ENCODE measurements around the gene FUT4. TPM values are rescaled to one million over a fixed set of nuclear protein-coding genes. Genes with fewer than 3 reads are reported as not detected.
"Not testable (repeated sequence)": the region's sequence is repeated elsewhere in the genome, so short reads cannot be mapped to it uniquely, and the experiment has no call there.

The FUT4 gene
- total RNA-seq, 1 donor from 2014 or later, result 6.7 TPM

DNA sequence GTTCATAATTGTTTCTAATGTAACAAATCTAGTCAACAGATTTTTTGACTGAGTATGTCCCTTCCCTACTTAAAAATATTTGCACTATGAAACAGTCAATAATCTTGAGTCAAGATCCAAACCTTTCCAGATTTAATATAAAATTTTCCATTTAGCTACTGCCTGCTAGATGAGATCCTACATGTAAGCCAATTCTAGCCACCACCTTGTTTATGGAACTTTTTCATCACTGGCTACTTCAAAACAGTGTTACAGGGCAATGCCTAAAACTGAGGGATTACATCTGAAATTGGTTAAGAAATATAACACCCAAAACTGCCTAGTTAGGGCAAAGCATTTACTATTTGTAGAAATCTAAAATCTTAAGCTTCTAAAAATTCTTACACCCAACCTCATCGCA is 10.5 kb upstream of the FUT4 start:
- DNase-seq (ENCODE audit: extremely low read depth, low read depth, low spot score), result no peak

DNA sequence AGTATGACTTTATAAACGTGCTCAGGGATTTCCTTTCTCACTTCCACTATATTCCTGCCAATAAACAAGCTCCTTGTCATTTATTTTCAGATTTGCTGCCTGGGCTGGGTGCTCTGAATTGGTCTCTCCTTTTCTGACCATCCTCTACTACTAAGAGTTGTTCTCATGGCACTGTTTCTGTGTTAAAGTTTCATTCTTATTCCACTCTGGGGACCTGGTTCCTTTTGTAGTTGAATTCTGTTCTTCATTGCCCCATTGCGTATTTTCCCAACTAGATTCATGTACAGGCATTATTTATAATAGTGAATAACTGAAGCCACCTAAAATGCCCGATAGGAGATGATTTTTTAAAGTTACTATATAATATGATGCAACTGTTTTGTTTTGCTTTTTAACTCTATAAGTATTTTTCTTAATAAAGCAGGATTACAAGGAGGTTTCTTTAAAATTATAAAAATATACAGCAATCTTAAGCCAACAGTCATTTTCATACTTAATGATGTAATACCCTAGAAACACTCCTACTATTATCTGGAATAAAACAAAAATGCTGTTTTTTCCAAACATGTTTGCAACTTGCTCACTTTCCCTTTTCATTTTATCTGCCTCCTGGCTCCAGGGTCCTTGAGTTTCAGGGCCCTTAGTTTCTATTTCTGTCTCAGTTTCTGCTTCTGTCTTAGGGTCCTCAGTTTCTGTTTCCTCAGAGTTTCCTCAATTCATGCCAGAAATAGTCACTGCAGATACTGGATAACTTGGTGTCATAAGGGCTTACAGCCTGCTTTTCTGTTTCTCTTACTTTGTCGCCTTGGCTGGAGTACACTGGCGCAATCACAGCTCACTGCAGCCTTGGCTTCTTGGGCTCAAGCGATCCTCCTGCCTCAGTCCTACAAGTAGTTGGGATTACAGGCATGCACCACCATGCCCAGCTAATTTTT is 9.8 kb upstream of the FUT4 start:
- no peak for DNase-seq (ENCODE audit: extremely low read depth, low read depth, low spot score)

DNA sequence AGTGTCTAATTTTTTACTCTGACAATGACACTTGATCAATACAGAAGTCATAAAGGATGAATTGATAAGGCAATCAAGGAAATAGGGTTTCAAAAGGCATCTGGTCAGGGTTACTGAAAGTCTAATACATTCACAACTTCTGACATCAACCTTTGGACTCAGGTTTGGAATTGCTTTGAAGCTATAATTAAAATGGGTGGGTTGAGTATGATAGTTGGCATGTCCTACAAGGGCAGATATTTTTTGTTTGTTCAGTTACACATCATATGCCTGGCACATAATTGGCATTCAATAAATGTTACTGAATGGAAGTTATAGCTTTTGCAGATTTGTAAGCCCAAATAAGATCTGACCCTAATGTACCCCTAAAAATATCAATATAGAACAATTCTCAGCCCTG is 7.3 kb upstream of the FUT4 start:
- DNase-seq (ENCODE audit: extremely low read depth, low read depth, low spot score), result no peak

DNA sequence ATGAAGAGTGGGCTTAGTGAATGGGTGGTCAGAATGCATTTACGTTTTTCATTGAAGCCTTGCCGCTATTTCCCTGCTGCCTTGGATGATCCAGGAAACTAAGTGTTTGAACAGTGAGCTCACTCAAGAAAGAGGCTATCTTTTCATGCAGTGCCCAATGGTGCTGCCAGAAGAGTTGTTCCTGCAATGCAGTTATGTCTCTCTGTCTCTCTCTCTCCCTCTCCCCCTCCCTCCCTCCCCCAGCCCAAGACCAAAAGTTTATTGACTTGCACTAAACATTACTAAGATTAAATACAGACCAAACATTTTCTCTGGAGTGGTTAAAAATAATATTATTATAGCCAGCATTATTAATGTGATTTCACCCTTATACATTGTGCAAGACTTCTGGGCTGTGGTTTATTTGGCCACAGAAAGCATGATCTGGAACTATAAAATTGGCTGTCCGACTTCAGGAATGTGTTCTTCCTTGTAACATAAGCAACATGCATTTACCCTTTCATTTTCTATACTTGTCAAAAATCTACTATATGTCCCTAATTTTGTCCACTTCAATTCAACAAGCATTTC is 6.6 kb upstream of the FUT4 start:
- DNase-seq (ENCODE audit: extremely low read depth, low read depth, low spot score), result no peak

DNA sequence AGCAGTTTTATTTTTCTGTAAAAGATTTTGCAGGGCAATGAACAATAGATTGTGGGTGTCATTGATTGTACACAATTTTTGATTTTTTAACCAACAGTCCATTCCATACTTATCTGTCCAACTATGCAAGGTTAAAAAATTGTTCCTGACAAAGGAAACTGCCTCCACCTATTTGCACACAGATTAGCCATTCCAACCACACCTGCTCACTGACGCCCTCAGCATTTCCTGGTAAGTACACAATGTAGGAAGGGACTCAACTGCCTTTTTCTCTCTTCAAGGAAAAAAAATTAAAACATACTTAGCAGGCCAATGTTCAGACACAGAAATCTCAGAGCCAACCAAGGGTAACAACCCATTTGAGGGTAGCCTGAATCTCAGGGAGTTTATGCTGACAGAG is 4.3 kb upstream of the FUT4 start:
- DNase-seq (ENCODE audit: extremely low read depth, low read depth, low spot score), result no peak

DNA sequence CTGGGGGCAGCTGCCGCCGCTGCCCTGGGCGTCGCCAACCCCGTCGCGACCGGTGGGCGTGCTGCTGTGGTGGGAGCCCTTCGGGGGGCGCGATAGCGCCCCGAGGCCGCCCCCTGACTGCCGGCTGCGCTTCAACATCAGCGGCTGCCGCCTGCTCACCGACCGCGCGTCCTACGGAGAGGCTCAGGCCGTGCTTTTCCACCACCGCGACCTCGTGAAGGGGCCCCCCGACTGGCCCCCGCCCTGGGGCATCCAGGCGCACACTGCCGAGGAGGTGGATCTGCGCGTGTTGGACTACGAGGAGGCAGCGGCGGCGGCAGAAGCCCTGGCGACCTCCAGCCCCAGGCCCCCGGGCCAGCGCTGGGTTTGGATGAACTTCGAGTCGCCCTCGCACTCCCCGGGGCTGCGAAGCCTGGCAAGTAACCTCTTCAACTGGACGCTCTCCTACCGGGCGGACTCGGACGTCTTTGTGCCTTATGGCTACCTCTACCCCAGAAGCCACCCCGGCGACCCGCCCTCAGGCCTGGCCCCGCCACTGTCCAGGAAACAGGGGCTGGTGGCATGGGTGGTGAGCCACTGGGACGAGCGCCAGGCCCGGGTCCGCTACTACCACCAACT is 1.0 kb downstream of the FUT4 start:
- DNase-seq (ENCODE audit: extremely low read depth, low read depth, low spot score), result no peak

DNA sequence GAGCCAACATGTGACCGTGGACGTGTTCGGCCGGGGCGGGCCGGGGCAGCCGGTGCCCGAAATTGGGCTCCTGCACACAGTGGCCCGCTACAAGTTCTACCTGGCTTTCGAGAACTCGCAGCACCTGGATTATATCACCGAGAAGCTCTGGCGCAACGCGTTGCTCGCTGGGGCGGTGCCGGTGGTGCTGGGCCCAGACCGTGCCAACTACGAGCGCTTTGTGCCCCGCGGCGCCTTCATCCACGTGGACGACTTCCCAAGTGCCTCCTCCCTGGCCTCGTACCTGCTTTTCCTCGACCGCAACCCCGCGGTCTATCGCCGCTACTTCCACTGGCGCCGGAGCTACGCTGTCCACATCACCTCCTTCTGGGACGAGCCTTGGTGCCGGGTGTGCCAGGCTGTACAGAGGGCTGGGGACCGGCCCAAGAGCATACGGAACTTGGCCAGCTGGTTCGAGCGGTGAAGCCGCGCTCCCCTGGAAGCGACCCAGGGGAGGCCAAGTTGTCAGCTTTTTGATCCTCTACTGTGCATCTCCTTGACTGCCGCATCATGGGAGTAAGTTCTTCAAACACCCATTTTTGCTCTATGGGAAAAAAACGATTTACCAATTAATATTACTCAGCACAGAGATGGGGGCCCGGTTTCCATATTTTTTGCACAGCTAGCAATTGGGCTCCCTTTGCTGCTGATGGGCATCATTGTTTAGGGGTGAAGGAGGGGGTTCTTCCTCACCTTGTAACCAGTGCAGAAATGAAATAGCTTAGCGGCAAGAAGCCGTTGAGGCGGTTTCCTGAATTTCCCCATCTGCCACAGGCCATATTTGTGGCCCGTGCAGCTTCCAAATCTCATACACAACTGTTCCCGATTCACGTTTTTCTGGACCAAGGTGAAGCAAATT is 1.8 kb downstream of the FUT4 start:
- no peak for DNase-seq (ENCODE audit: extremely low read depth, low read depth, low spot score)

DNA sequence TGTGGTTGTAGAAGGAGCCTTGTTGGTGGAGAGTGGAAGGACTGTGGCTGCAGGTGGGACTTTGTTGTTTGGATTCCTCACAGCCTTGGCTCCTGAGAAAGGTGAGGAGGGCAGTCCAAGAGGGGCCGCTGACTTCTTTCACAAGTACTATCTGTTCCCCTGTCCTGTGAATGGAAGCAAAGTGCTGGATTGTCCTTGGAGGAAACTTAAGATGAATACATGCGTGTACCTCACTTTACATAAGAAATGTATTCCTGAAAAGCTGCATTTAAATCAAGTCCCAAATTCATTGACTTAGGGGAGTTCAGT is 2.4 kb downstream of the FUT4 start:
- no peak for DNase-seq (ENCODE audit: extremely low read depth, low read depth, low spot score)

DNA sequence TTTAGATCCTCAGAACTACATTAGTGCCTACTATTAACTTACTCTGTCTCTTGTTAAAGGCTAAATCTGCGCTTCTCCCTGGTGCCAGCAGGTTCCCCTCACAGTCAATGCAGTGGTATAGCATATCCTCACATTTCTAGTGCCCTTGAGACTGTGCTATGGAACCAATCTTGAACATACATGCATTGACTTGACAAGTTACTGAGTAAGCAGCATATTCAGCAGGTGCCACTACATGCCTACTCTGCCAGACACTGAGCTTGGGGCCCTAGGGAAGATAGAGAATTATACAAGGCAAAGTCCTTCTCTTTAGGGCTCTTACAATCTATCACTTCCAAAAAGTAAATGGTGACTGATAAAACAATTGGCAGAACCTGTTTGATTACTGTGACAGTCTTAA is 3.2 kb downstream of the FUT4 start:
- DNase-seq (ENCODE audit: extremely low read depth, low read depth, low spot score), result no peak

DNA sequence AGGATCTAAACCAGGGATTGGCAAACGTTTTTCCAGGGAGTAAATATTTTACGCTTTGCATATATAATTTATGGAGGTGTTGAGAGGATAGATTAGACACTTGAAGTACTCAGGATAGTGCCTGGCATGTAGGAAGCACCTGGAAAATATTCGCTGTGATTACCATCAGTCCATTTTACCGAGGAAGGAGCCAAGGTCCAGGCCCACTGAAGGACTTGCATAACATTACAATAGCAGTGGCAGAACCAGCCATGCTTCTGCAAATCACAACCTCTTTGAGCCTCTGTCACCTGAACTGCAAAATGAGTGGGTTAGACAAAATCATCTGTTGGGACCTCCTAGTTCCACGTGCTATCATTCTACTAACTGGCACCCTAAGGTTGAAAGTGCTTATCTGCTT is 5.4 kb downstream of the FUT4 start:
- DNase-seq (ENCODE audit: extremely low read depth, low read depth, low spot score), result no peak

DNA sequence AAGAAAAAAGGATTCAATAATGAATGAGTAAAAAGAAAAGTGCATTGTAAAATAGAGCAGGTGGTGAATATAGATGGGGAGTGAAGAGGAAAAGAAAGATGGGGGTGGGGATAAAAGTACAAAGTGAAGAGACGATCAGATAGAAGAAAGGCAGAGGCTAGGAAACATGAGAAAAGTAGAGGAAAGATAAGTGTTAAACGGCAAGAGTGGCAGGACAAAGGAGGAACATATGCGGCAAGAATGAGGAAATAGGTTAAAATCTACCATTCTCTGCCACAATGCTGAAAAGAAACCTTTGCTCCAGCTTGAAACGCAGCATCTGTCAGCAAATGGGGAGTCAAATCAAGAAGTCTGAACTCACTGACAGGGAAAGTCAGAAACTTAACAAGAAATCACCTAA is 6.8 kb downstream of the FUT4 start:
- DNase-seq (ENCODE audit: extremely low read depth, low read depth, low spot score), result no peak

DNA sequence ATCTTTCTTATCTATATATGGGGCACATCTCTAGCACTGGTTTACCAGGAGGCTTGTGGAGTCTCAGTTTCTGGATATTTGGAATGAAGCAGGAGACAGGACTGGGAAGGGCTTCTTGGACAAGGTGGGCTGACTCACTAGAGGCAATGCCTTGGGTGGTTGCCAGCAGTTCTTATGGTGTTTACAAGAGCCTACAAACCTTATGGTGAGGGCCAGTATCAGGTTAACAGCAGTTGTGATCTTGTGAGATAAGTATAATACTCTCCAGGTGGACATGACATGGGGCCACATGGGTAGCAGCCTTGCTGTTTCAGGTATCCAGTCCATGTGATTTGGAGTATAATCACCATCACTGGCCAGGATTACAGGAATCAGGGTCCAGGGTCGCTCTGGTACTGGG is 10.2 kb downstream of the FUT4 start:
- DNase-seq (ENCODE audit: extremely low read depth, low read depth, low spot score), result no peak

DNA sequence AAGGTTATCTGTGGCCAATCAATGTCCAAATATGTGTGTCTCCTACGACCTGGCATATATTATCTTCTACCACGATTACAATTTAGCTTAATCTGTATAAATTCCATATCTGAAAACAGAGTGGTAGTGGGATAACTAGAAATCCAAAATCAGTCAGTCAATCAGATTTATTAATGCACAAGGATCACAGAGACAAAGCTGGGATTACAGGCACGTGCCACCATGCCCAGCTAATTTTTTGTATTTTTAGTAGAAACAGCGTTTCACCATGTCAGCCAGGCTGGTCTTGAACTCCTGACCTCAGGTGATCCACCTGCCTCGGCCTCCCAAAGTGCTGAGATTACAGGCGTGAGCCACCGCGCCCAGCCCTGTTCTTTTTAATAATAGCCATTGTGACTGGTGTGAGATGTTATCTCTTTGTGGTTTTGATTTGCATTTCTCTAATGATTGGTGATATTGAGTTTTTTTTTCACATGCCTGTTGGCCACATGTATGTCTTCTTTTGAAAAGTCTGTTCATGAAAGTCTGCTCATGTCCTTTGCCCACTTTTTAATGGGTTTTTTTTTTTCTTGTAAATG is 12.1 kb downstream of the FUT4 start:
- DNase-seq (ENCODE audit: extremely low read depth, low read depth, low spot score), result not testable (repeated sequence)

DNA sequence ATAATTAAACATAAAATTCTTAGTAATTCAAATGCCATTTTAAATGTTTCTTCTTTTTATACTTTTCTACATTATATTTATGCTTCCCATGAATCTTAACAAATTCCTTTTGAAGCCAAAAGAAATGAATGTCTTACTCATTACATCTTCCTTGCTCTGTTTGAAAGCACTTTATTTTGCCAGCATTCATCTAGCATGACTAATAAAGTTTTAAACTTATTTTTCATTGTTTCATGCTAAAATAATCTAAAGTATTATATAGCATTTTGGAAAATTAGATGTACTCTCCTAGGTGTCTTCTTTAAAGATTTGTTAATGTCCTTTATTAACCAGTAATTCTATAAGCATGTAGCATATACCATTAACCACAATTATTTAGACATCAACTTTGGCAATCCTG is 13.7 kb downstream of the FUT4 start:
- no peak for DNase-seq (ENCODE audit: extremely low read depth, low read depth, low spot score)

DNA sequence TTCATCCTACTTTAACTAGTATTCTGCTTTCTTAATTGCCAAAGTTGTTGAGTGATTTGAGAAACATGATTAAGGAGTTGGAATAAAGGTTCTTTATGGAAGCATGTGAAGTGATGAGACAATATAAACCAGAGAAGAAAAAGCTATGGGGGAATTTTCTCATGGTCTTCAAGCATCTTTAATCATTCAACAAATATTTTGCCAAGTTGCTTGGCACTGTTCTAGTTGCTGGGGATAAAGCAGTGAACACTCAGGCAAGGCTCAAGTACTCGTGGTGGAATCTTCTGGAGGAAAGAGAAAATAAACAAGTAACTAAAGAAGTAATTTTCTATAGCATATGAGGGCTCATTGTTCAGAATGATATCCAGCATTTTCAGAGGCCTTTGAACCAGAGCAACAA is 14.3 kb downstream of the FUT4 start:
- no peak for DNase-seq (ENCODE audit: extremely low read depth, low read depth, low spot score)

DNA sequence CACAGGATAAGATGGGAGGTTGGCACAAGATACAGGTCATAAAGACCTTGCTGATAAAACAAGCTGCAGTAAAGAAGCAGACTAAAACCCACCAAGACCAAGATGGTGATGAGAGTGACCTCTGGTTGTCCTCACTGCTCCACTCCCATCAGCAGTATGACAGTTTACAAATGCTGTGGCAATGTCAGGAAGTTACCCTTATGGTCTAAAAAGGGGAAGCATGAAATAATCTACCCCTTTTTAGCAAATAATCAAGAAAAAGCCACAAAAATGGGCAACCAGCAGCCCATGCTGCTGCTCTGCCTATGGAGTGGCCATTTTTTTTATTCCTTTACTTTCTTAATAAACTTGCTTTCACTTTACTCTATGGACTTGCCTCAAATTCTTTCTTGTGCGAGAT is 14.7 kb downstream of the FUT4 start:
- no peak for DNase-seq (ENCODE audit: extremely low read depth, low read depth, low spot score)

DNA sequence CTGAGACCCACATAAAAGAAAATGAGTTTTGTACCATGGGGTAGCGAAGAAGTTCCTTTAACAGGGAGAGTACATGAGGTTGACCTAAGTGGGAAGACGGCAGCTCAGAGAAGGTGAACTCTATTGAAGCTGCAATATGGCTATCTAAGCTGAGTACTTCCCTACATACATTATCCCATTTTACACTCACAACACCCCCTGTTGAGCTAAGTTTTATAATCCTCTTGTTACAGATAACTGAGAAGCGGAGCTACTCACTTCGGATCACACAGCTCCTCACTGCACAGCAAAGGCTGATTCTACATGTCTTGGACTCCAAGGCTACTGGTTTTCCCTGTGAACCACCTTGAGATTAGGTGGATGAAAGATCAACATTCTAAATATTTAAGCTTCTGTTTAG is 15.2 kb downstream of the FUT4 start:
- no peak for DNase-seq (ENCODE audit: extremely low read depth, low read depth, low spot score)

DNA sequence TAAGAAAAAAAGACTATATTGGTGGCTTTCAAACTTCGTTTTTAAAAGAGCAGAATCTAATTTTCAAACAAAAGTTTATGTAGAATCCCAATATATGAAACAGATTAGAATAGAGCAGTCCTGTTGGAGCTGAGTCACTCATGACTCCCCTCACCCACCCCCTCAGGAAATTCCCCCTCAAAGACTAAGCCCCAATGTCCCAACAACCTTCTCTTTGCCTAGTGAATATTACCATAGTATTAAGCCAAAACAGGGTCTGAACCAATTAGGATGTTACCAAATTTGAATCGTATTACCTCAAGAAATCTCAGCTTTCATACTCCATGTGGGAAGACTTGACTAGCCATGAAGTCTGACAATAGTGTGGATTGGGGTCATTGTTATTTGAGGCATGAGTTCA is 15.6 kb downstream of the FUT4 start:
- no peak for DNase-seq (ENCODE audit: extremely low read depth, low read depth, low spot score)

DNA sequence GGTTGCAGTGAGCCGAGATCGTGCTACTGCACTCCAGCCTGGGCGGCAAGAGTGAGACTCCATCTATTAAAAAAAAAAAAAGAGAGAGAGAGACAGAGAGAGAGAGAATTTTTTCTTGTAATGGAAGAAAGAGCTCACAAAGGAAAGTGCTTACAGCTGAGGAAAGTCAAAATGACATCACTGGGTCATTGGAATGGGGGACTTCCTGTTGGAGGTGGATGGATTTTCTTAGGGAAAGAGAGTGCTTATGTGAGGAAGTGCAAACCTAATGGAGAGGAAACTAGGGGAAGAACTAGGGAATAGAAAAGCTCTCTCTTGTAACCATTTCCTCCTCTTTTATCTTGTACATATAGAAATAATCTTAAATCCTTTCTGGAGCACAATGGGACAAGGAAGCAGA is 17.1 kb downstream of the FUT4 start:
- no peak for DNase-seq (ENCODE audit: extremely low read depth, low read depth, low spot score)

DNA sequence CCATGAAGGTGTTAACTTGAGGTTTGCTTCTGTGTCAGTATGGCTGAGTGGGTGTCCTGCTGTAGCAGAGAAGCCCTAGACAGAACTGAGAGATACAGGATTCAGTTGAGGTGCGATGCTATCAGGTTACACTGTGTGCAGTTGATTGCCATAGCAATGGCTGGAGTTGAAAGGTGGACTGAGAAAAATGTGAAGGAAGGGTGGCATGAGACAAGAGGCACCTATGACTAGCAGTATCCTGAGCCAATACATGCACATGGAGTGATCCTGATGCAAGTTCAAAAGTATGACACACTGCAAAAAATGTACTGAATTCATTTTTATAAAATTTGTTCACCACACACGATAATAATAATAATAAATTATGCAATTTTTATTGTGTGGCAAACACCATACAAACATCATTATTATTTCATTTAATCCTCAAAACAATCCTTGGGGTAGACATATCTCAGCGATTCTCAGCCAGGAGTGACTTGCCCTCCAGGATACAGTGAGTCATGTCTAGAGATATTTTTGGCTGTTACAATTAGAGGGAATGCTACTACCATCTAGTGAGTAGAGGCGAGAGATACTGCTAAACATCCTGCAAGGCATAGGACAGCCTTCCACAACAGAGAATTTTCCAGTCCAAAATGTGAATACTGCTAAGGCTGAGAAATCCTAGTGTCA is 19.6 kb downstream of the FUT4 start:
- DNase-seq (ENCODE audit: extremely low read depth, low read depth, low spot score), result no peak

All from glomerular endothelial cell (primary cell).